ENCODE data around the gene TYW1.
"Not testable (repeated sequence)": the region's sequence is repeated elsewhere in the genome, so short reads cannot be mapped to it uniquely, and the experiment has no call there.

TYW1 gene

GRCh38 chr7:67135617-67136486 lies 139.2 kb downstream of the TYW1 start:
- DNase-seq = not testable (repeated sequence)

- DNase-seq = not testable (repeated sequence)
These were observed 140.9 kb downstream of the TYW1 start for GRCh38 chr7:67137489-67137888.

GRCh38 chr7:67139876-67140275 lies 143.2 kb downstream of the TYW1 start:
- DNase-seq = not testable (repeated sequence)

GRCh38 chr7:67141001-67141400 lies 144.4 kb downstream of the TYW1 start:
- DNase-seq = not testable (repeated sequence)

GRCh38 chr7:67143091-67143786 lies 146.6 kb downstream of the TYW1 start:
- DNase-seq = peak in 2 of 4 experiments; percentile 6 to 15

GRCh38 chr7:67145581-67146193 lies 149.1 kb downstream of the TYW1 start:
- DNase-seq = not testable (repeated sequence)

GRCh38 chr7:67149131-67149530 lies 152.5 kb downstream of the TYW1 start:
- not testable (repeated sequence) for DNase-seq

GRCh38 chr7:67154374-67154773 lies 157.7 kb downstream of the TYW1 start:
- not testable (repeated sequence) for DNase-seq

- DNase-seq = not testable (repeated sequence)
These were observed 159.4 kb downstream of the TYW1 start for GRCh38 chr7:67156064-67156463.

GRCh38 chr7:67163285-67163684 lies 166.7 kb downstream of the TYW1 start:
- DNase-seq = not testable (repeated sequence)

- not testable (repeated sequence) for DNase-seq
These were observed 174.5 kb downstream of the TYW1 start for GRCh38 chr7:67171151-67171550.

- DNase-seq = not testable (repeated sequence)
These were observed 180.1 kb downstream of the TYW1 start for GRCh38 chr7:67176730-67177129.

GRCh38 chr7:67178915-67179688 lies 182.5 kb downstream of the TYW1 start:
- not testable (repeated sequence) for DNase-seq

GRCh38 chr7:67182956-67183750 lies 186.5 kb downstream of the TYW1 start:
- not testable (repeated sequence) for DNase-seq

GRCh38 chr7:67184912-67185659 lies 188.5 kb downstream of the TYW1 start:
- DNase-seq = not testable (repeated sequence)

- DNase-seq = not testable (repeated sequence)
These were observed 189.1 kb downstream of the TYW1 start for GRCh38 chr7:67185660-67186129.

GRCh38 chr7:67189160-67189559 lies 192.5 kb downstream of the TYW1 start:
- not testable (repeated sequence) for DNase-seq

GRCh38 chr7:67189801-67190465 lies 193.3 kb downstream of the TYW1 start:
- not testable (repeated sequence) for DNase-seq

- not testable (repeated sequence) for DNase-seq
These were observed 194.5 kb downstream of the TYW1 start for GRCh38 chr7:67191002-67191720.

Measured in suppressor macrophage (primary cell).